Kidney (tissue), 14 donors: ENCODE data around the gene PRPS2. TPM values are rescaled to one million over a fixed set of nuclear protein-coding genes. Genes with fewer than 3 reads are reported as not detected.

Experiments
- DNase-seq, 5 donors: peaks; one replicate each; pipeline ENCODE4 v3.0.0-alpha.2; 2013 to 2020
- FAIRE-seq: peaks from 2 replicates; lab custom pipeline; 2012; peaks lifted over from hg19 to GRCh38; lab: Jason Lieb, UNC
- H3K27ac ChIP-seq, 2 donors: one replicate each; pipeline ENCODE4 v1.7.0; 2013; ENCODE audit warnings: low read depth in 2 of 2, low read length in 2 of 2, inconsistent platforms in 1 of 2
- H3K27me3 ChIP-seq: one replicate; pipeline ENCODE4 v1.7.1; 2013; ENCODE audit warnings: low read length, inconsistent platforms; ENCODE audit not compliant: control insufficient read depth, insufficient read depth
- H3K36me3 ChIP-seq, 3 donors: one replicate each; pipeline versions ENCODE4 v1.7.0 to v1.7.1; 2013; ENCODE audit warnings: low read length in 3 of 3, control low read depth in 1 of 3, inconsistent platforms in 1 of 3; ENCODE audit not compliant: insufficient read depth in 3 of 3, control insufficient read depth in 2 of 3
- H3K4me1 ChIP-seq, 3 donors: one replicate each; pipeline versions ENCODE4 v1.7.0 to v1.7.1; 2013; ENCODE audit warnings: low read length in 3 of 3, inconsistent platforms in 1 of 3, low read depth in 1 of 3; ENCODE audit not compliant: control insufficient read depth in 2 of 3, insufficient read depth in 2 of 3
- H3K4me3 ChIP-seq, 3 donors: one replicate each; pipeline versions ENCODE4 v1.7.0 to v1.8.1; 2013; ENCODE audit warnings: low read length in 3 of 3, control low read depth in 1 of 3, inconsistent platforms in 1 of 3
- H3K9ac ChIP-seq, 3 donors: one replicate each; pipeline versions ENCODE4 v1.7.0 to v1.7.1; 2013; ENCODE audit warnings: low read length in 3 of 3, control low read depth in 1 of 3, inconsistent platforms in 1 of 3
- H3K9me3 ChIP-seq, 3 donors: one replicate each; pipeline versions ENCODE4 v1.7.0 to v1.7.1; 2013; ENCODE audit warnings: low read length in 3 of 3, control low read depth in 1 of 3, inconsistent platforms in 1 of 3; ENCODE audit not compliant: control insufficient read depth in 2 of 3, insufficient read depth in 1 of 3
- CTCF ChIP-seq: IDR thresholded peaks from 3 replicates; pipeline ENCODE4 v1.5.1; 2012; ENCODE audit warnings: mild to moderate bottlenecking, moderate library complexity, borderline replicate concordance; ENCODE audit not compliant: insufficient read depth; ENCODE audit errors: extremely low read depth
- intact Hi-C: fragments of 100-400 bp; cut with DNase I; formaldehyde crosslinking; loops from one replicate; pipeline ENCODE4 v1.11.1; 2022
- polyA plus RNA-seq: library from polyadenylated mRNA; stranded (reverse); fragments of 350-450 nt; fragmentation: Illumina TruSeq; extraction: RNeasy Lipid Tissue Mini Kit (QIAGEN cat#74804); gene quantifications from one replicate; pipeline ENCODE4 v1.2.3, GENCODE V29; 2014; ENCODE audit warnings: low read depth, low replicate concordance; ENCODE audit not compliant: insufficient read depth
- total RNA-seq: library from RNA; stranded (reverse); fragmentation: NEBNext Ultra II Directional; extraction: Animal tissue kit (Norgen Biotek cat#: 25700); gene quantifications from one replicate; pipeline ENCODE4 v1.2.1, GENCODE V29; 2021
- donor health status: control.
- donor health status: control.
- donor health status: control.
- donor health status: control.
- donor health status: control.
- donor health status: DM: yes; HTN: yes; CAD: no.
- donor health status: Normal renal cell carcinoma (clear cell type).

The PRPS2 gene
- total and polyA plus RNA-seq, 2 donors from 2014 or later, result 36.1 to 38.4 TPM

GRCh38 chrX:12747433-12747832 is 43.8 kb upstream of the PRPS2 start:
- DNase-seq, result no peak
- Histone ChIP-seq H3K9ac (no peak overlapping the region), H3K4me1 (no peaks in the 10 kb centered on the region), H3K9me3 (no peaks in the 10 kb centered on the region), H3K4me3 (no peak overlapping the region), H3K27me3 (no peaks in the 10 kb centered on the region), H3K27ac (no peak overlapping the region), H3K36me3 (no peaks in the 10 kb centered on the region)
- intact Hi-C loops, result no loop called here
- FAIRE-seq, result no peak
- no peak for TF ChIP-seq CTCF

- H3K27ac ChIP-seq, result no peak overlapping the region
- no peak for TF ChIP-seq CTCF
Measured at GRCh38 chrX:12751887-12752286, 39.3 kb upstream of the PRPS2 start.

GRCh38 chrX:12753366-12753765 is 37.8 kb upstream of the PRPS2 start:
- intact Hi-C loops, result no loop called here
- DNase-seq (no peak), FAIRE-seq (no peak)
- H3K9ac ChIP-seq, result no peak overlapping the region
- H3K4me1 ChIP-seq, result no peaks in the 10 kb centered on the region
- H3K4me3 ChIP-seq, result no peak overlapping the region
- TF ChIP-seq CTCF, result no peak
- no peaks in the 10 kb centered on the region for H3K9me3 ChIP-seq
- no peak overlapping the region for H3K27ac ChIP-seq
- no peaks in the 10 kb centered on the region for H3K27me3 ChIP-seq
- H3K36me3 ChIP-seq, result no peaks in the 10 kb centered on the region

More at GRCh38 chrX:12751887-12752286, 39.3 kb upstream of the PRPS2 start:
- no peak for DNase-seq
- no peak for FAIRE-seq
- no peak overlapping the region for H3K4me3 ChIP-seq
- no peak overlapping the region for H3K9ac ChIP-seq
- no peaks in the 10 kb centered on the region for H3K27me3 ChIP-seq
- intact Hi-C loops, result no loop called here
- no peaks in the 10 kb centered on the region for H3K36me3 ChIP-seq
- H3K4me1 ChIP-seq, result no peaks in the 10 kb centered on the region
- H3K9me3 ChIP-seq, result no peaks in the 10 kb centered on the region

GRCh38 chrX:12758291-12758690 is 32.9 kb upstream of the PRPS2 start:
- Histone ChIP-seq H3K27ac (no peak overlapping the region), H3K9ac (no peak overlapping the region), H3K4me1 (no peaks in the 10 kb centered on the region), H3K27me3 (no peaks in the 10 kb centered on the region), H3K9me3 (no peaks in the 10 kb centered on the region), H3K36me3 (no peaks in the 10 kb centered on the region), H3K4me3 (no peak overlapping the region)
- intact Hi-C loops, result no loop called here
- no peak for TF ChIP-seq CTCF
- DNase-seq (no peak), FAIRE-seq (no peak)
